ENCODE results near the gene FANK1. TPM values are rescaled to one million over a fixed set of nuclear protein-coding genes. Genes with fewer than 3 reads are reported as not detected.
"Not testable (repeated sequence)": the region's sequence is repeated elsewhere in the genome, so short reads cannot be mapped to it uniquely, and the experiment has no call there.

Gene FANK1
- total RNA-seq, 4 donors from 2014 or later, result 8.4 to 17.2 (median 9.9) TPM

GRCh38 chr10:125925262-125925834, 29.0 kb downstream of the FANK1 start:
- no peak for TF ChIP-seq POLR2A (IDR thresholded peaks at IDR 0.05)
- TF ChIP-seq, protein P1, sequence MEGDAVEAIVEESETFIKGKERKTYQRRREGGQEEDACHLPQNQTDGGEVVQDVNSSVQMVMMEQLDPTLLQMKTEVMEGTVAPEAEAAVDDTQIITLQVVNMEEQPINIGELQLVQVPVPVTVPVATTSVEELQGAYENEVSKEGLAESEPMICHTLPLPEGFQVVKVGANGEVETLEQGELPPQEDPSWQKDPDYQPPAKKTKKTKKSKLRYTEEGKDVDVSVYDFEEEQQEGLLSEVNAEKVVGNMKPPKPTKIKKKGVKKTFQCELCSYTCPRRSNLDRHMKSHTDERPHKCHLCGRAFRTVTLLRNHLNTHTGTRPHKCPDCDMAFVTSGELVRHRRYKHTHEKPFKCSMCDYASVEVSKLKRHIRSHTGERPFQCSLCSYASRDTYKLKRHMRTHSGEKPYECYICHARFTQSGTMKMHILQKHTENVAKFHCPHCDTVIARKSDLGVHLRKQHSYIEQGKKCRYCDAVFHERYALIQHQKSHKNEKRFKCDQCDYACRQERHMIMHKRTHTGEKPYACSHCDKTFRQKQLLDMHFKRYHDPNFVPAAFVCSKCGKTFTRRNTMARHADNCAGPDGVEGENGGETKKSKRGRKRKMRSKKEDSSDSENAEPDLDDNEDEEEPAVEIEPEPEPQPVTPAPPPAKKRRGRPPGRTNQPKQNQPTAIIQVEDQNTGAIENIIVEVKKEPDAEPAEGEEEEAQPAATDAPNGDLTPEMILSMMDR (IDR thresholded peaks at IDR 0.05), result no peak
- Histone ChIP-seq H3K9me3 (no peaks in the 10 kb centered on the region), H3K4me1 (no peaks in the 10 kb centered on the region), H3K4me3 (replicated peaks in 1 of 3) (no peak overlapping the region), H3K27me3 (no peaks in the 10 kb centered on the region), H3K36me3 (no peaks in the 10 kb centered on the region), H3K27ac (no peak overlapping the region)
- DNase-seq, result no peak
- intact Hi-C loops (cut with DNase I), result no loop called here
- 80 to 84% methylated on average over 5 of the region's 5 CpGs for WGBS, 2 donors

DNA sequence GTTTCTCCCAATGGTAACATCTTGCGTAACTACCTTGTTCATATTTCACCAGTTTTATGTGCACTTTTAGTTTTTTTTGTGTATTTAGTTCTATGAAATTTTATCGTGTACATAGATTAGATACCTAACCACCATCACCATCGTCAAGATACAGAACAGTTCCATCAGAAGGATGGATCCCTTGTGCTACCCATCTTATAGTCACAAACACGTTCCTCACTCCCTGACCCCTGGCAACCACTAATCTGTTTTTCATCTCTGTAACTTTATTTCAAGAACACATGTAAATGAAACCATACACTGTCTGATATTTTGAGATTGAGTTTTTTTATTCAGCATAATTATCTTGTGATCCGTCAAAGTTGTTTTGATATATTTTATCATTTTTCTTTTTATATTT, 29.9 kb downstream of the FANK1 start:
- no peaks in the 10 kb centered on the region for H3K9me3 ChIP-seq
- no peak for TF ChIP-seq POLR2A (IDR thresholded peaks at IDR 0.05)
- TF ChIP-seq, protein P1 (IDR thresholded peaks at IDR 0.05), result no peak
- no peaks in the 10 kb centered on the region for H3K36me3 ChIP-seq
- no peak overlapping the region for H3K4me3 ChIP-seq (replicated peaks in 1 of 3)
- no peaks in the 10 kb centered on the region for H3K27me3 ChIP-seq
- WGBS, 2 donors, result 55 to 57% methylated on average over 5 of the region's 5 CpGs
- H3K27ac ChIP-seq, result no peak overlapping the region
- DNase-seq, result no peak
- no peaks in the 10 kb centered on the region for H3K4me1 ChIP-seq
- intact Hi-C loops (cut with DNase I), result no loop called here

- DNase-seq; H3K9me3 ChIP-seq; H3K36me3 ChIP-seq; H3K4me1 ChIP-seq; H3K4me3 ChIP-seq (replicated peaks in 1 of 3); intact Hi-C loops (cut with DNase I); H3K27me3 ChIP-seq; H3K27ac ChIP-seq: not testable (repeated sequence)
- WGBS, 2 donors, result 83 to 87% methylated on average over 5 of the region's 5 CpGs
These were observed 30.9 kb downstream of the FANK1 start for GRCh38 chr10:125927265-125927664.

- WGBS, 2 donors, result 86 to 89% methylated on average over 7 of the region's 7 CpGs
- H3K4me1 ChIP-seq, result no peaks in the 10 kb centered on the region
These were observed 32.7 kb downstream of the FANK1 start for GRCh38 chr10:125928928-125929585.

GRCh38 chr10:125929618-125930017, 33.3 kb downstream of the FANK1 start:
- H3K27me3 ChIP-seq, result no peaks in the 10 kb centered on the region
- H3K36me3 ChIP-seq, result no peaks in the 10 kb centered on the region
- no peaks in the 10 kb centered on the region for H3K9me3 ChIP-seq
- WGBS, 2 donors, result 90 to 95% methylated on average over 4 of the region's 4 CpGs
- H3K4me1 ChIP-seq, result no peaks in the 10 kb centered on the region
- TF ChIP-seq POLR2A (IDR thresholded peaks at IDR 0.05), result no peak
- TF ChIP-seq, protein P1 (IDR thresholded peaks at IDR 0.05), result no peak
- no peak for DNase-seq
- H3K27ac ChIP-seq, result no peak overlapping the region
- intact Hi-C loops (cut with DNase I), result no loop called here
- H3K4me3 ChIP-seq (replicated peaks in 1 of 3), result no peak overlapping the region

More at GRCh38 chr10:125928928-125929585, 32.7 kb downstream of the FANK1 start:
- H3K9me3 ChIP-seq, result no peaks in the 10 kb centered on the region
- DNase-seq, result no peak
- intact Hi-C loops (cut with DNase I), result no loop called here
- H3K27me3 ChIP-seq, result no peaks in the 10 kb centered on the region
- H3K4me3 ChIP-seq (replicated peaks in 1 of 3), result no peak overlapping the region
- no peak overlapping the region for H3K27ac ChIP-seq
- TF ChIP-seq, protein P1 (IDR thresholded peaks at IDR 0.05), result no peak
- TF ChIP-seq POLR2A (IDR thresholded peaks at IDR 0.05), result no peak
- H3K36me3 ChIP-seq, result no peaks in the 10 kb centered on the region
